ENCODE measurements around the gene PDE11A. TPM values are rescaled to one million over a fixed set of nuclear protein-coding genes. Genes with fewer than 3 reads are reported as not detected.

The PDE11A gene
- total and polyA plus RNA-seq, 2 experiments from 2014 or later: 0.08 to 0.73 TPM

GRCh38 chr2:178075006-178075326 lies 2.4 kb upstream of the PDE11A start:
- no peak for TF ChIP-seq NANOG (IDR thresholded peaks at IDR 0.05; ENCODE audit: borderline replicate concordance)
- Histone ChIP-seq H3K79me2 (replicated peaks; ENCODE audit: insufficient read depth) (no peaks in the 10 kb centered on the region), H3K36me3 (ENCODE audit: insufficient read depth) (no peaks in the 10 kb centered on the region), H3K9me2 (ENCODE audit: insufficient read depth) (peaks cover 7% of the 10 kb centered on the region; the same call in 1 of the 2 replicates), H3K27me3 (ENCODE audit: insufficient read depth) (peaks cover 33% of the 10 kb centered on the region), H4K20me1 (replicated peaks; ENCODE audit: insufficient read depth) (no peaks in the 10 kb centered on the region), H2AFZ (no peak overlapping the region), H3K4me1 (ENCODE audit: insufficient read depth) (peaks cover 6% of the 10 kb centered on the region; the same call in 1 of the 2 replicates), H3F3A (replicated peaks; ENCODE audit: low read depth) (no peaks in the 10 kb centered on the region), H3K4me2 (no peak overlapping the region), H3K27ac (ENCODE audit: low read depth) (no peak overlapping the region), H3K4me3 (no peak overlapping the region)
- H3K9me3 Mint-ChIP-seq: no peaks in the 10 kb centered on the region; the same call in 2 of the 3 replicates
- H3K4me3 Mint-ChIP-seq: no peak overlapping the region
- ATAC-seq: no peak
- DNase-seq (ENCODE audit: low spot score): no peak
- H3K27ac Mint-ChIP-seq: no peak overlapping the region
- H3K4me1 Mint-ChIP-seq: peaks cover 9% of the 10 kb centered on the region
- H3K27me3 Mint-ChIP-seq (ENCODE audit: insufficient read depth, low read depth, poor library complexity): peaks cover 15% of the 10 kb centered on the region
- H3K36me3 Mint-ChIP-seq (ENCODE audit: low read depth): no peaks in the 10 kb centered on the region

- Histone ChIP-seq H2AFZ (peak overlapping the region; percentile 30; the same call in 1 of the 2 replicates), H3K4me1 (ENCODE audit: insufficient read depth) (peaks cover 6% of the 10 kb centered on the region; the same call in 1 of the 2 replicates), H3K4me2 (no peak overlapping the region), H4K20me1 (replicated peaks; ENCODE audit: insufficient read depth) (no peaks in the 10 kb centered on the region), H3K79me2 (replicated peaks; ENCODE audit: insufficient read depth) (no peaks in the 10 kb centered on the region), H3K9me2 (ENCODE audit: insufficient read depth) (peaks cover 7% of the 10 kb centered on the region; the same call in 1 of the 2 replicates), H3K27ac (ENCODE audit: low read depth) (no peak overlapping the region), H3K27me3 (ENCODE audit: insufficient read depth) (peaks cover 33% of the 10 kb centered on the region), H3K36me3 (ENCODE audit: insufficient read depth) (no peaks in the 10 kb centered on the region), H3F3A (replicated peaks; ENCODE audit: low read depth) (no peaks in the 10 kb centered on the region), H3K4me3 (no peak overlapping the region)
- ATAC-seq (no peak), DNase-seq (ENCODE audit: low spot score) (no peak)
- H3K36me3 Mint-ChIP-seq (ENCODE audit: low read depth): no peaks in the 10 kb centered on the region
- no peak overlapping the region for H3K4me3 Mint-ChIP-seq
- H3K9me3 Mint-ChIP-seq: no peaks in the 10 kb centered on the region
- H3K27ac Mint-ChIP-seq: no peak overlapping the region
- peaks cover 9% of the 10 kb centered on the region for H3K4me1 Mint-ChIP-seq
- peaks cover 15% of the 10 kb centered on the region for H3K27me3 Mint-ChIP-seq (ENCODE audit: insufficient read depth, low read depth, poor library complexity)
- TF ChIP-seq CREB1 (CRISPR knock-in tag; IDR thresholded peaks at IDR 0.05; ENCODE audit: low read depth): no peak
- TF ChIP-seq EZH2phosphoT487 (IDR thresholded peaks at IDR 0.05; ENCODE audit: unreplicated experiment): no peak
- TF ChIP-seq ZNF331 (CRISPR knock-in tag; IDR thresholded peaks at IDR 0.05; ENCODE audit: low read depth): no peak
- TF ChIP-seq EZH2 (IDR thresholded peaks at IDR 0.05; ENCODE audit: low read depth, unreplicated experiment): no peak
- TF ChIP-seq STAT1 (IDR thresholded peaks at IDR 0.05; ENCODE audit: unreplicated experiment): no peak
- no peak for TF ChIP-seq POLR2AphosphoS5 (IDR thresholded peaks at IDR 0.05; ENCODE audit: low read depth)
- no peak for TF ChIP-seq ZNF114 (CRISPR knock-in tag; IDR thresholded peaks at IDR 0.05)
- no peak for TF ChIP-seq ZNF462 (CRISPR knock-in tag; IDR thresholded peaks at IDR 0.05)
- TF ChIP-seq CTCF (conservative IDR thresholded peaks at IDR 0.05; ENCODE audit: low read depth in 2 of 2): no peak
Measured at GRCh38 chr2:178074123-178075005, 1.8 kb upstream of the PDE11A start.
